SU-DHL-6 (cell line): Measurements from ENCODE around the gene ACAP3.

ENCODE experiments used
- H2AFZ ChIP-seq: fragments of 200-600 bp; sonication (generic); 2 replicates; pipeline ENCODE4 v1.6.1; 2014; ENCODE audit warnings: low read depth, mild to moderate bottlenecking, moderate library complexity, mixed read lengths, antibody characterized with exemption, low read length; ENCODE audit not compliant: severe bottlenecking
- H3F3A ChIP-seq: fragments of 200-600 bp; shearing (Covaris generic); 2 replicates; pipeline ENCODE4 v1.6.0; 2016; ENCODE audit warnings: antibody characterized with exemption, mild to moderate bottlenecking; ENCODE audit not compliant: insufficient read depth
- H3K27ac ChIP-seq: fragments of 200-600 bp; sonication (generic); 2 replicates; pipeline ENCODE4 v1.5.1; 2016; ENCODE audit warnings: low read depth, mild to moderate bottlenecking, low read length, moderate library complexity, mixed read lengths
- H3K27me3 ChIP-seq: fragments of 200-600 bp; sonication (generic), shearing (Covaris generic); 2 replicates; pipeline ENCODE4 v1.6.0; 2014; ENCODE audit warnings: mild to moderate bottlenecking, low read length
- H3K36me3 ChIP-seq: fragments of 200-600 bp; sonication (generic); 2 replicates; pipeline ENCODE4 v1.6.1; 2014; ENCODE audit warnings: mild to moderate bottlenecking, low read length, mixed read lengths
- H3K4me2 ChIP-seq: fragments of 300-600, 200-600 bp; shearing (Covaris generic), sonication (generic); 2 replicates; pipeline ENCODE4 v1.6.0; 2014; ENCODE audit warnings: low read length, low read depth, mild to moderate bottlenecking; ENCODE audit not compliant: poor library complexity, severe bottlenecking
- H3K4me3 ChIP-seq: fragments of 200-600 bp; sonication (generic); 2 replicates; pipeline ENCODE4 v1.5.1; 2014; ENCODE audit warnings: antibody characterized with exemption, low read length, mild to moderate bottlenecking, mixed read lengths; ENCODE audit not compliant: insufficient read depth, poor library complexity, severe bottlenecking
- H3K79me2 ChIP-seq: fragments of 200-600 bp; sonication (generic); 2 replicates; pipeline ENCODE4 v1.6.1; 2014; ENCODE audit warnings: mild to moderate bottlenecking, low read length, moderate library complexity; ENCODE audit not compliant: insufficient read depth
- H3K9ac ChIP-seq: fragments of 200-600 bp; sonication (generic); 2 replicates; pipeline ENCODE4 v1.7.0; 2014; ENCODE audit warnings: mild to moderate bottlenecking, low read length
- H3K9me2 ChIP-seq: fragments of 200-600 bp; sonication (generic); replicated peaks from 2 replicates; pipeline ENCODE4 v1.6.1; 2014; ENCODE audit warnings: low read length; ENCODE audit not compliant: insufficient read depth
- H3K9me3 ChIP-seq: fragments of 200-600 bp; sonication (generic); 2 replicates; pipeline ENCODE4 v1.6.1; 2014; ENCODE audit warnings: low read length, mixed read lengths; ENCODE audit not compliant: insufficient read depth
- H4K20me1 ChIP-seq: fragments of 200-600 bp; sonication (generic); 2 replicates; pipeline ENCODE4 v1.6.1; 2014; ENCODE audit warnings: low read depth, mild to moderate bottlenecking, antibody characterized with exemption, low read length, moderate library complexity, mixed read lengths
- CTCF ChIP-seq: fragments of 200-600 bp; sonication (generic); IDR thresholded peaks from one replicate; pipeline ENCODE4 v1.5.1; 2017; ENCODE audit warnings: antibody characterized with exemption, mild to moderate bottlenecking, low read length, moderate library complexity; ENCODE audit not compliant: insufficient read depth, poor library complexity, severe bottlenecking
- EZH2phosphoT487 ChIP-seq: fragments of 200-600 bp; sonication (generic), shearing (Covaris generic); conservative IDR thresholded peaks from 2 replicates; pipeline ENCODE4 v1.6.1; 2018; ENCODE audit warnings: mild to moderate bottlenecking, antibody characterized with exemption, low read length, moderate library complexity, mixed read lengths

The ACAP3 gene

DNA sequence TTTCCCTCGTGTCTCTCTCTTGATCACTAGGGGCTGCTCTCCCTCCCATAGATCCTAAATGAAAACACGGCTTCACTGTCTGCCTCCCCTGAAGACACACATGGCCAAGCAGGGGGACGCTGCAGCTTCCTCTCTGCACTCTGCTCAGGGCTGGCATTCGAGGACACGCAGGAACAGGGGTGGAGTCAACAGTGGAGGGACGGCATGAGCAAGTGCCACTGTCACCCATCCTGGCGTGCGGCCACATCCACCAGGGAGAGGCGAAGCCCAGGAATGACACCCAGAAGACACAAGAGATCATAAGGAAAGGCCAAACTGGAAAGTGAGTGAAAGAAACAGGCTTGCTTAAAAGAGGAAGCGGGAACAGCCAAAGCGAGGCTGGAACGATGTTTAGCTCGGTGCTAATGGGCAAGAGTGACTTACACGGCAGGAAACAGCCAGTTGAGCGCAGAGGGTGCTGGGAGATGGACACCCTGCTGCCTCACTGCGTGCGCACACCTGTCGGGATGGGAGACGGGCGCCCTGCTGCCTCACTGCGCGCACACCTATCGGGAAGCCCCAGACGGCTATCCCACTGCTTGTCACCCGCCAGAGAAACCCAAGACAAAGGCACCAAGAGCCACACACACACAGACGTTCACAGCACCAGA, 47.7 kb downstream of the ACAP3 start:
- H3K79me2 ChIP-seq: no peaks in the 10 kb centered on the region; the same call in none of the 2 replicates

GRCh38 chr1:1259540-1259939, 48.2 kb downstream of the ACAP3 start:
- Histone ChIP-seq H3K4me2 (no peak overlapping the region), H3K36me3 (no peaks in the 10 kb centered on the region)

More for the DNA sequence above, 47.7 kb downstream of the ACAP3 start:
- H3K36me3 ChIP-seq: no peaks in the 10 kb centered on the region
- H3K27me3 ChIP-seq: no peaks in the 10 kb centered on the region
- H3K9me2 ChIP-seq: no peaks in the 10 kb centered on the region
- H3K27ac ChIP-seq: no peak overlapping the region
- H3K4me2 ChIP-seq: no peak overlapping the region
- TF ChIP-seq CTCF (no peak), EZH2phosphoT487 (no peak)
- H4K20me1 ChIP-seq: no peaks in the 10 kb centered on the region
- H3F3A ChIP-seq: no peaks in the 10 kb centered on the region
- no peak overlapping the region for H3K9ac ChIP-seq
- no peak overlapping the region for H2AFZ ChIP-seq
- no peak overlapping the region for H3K4me3 ChIP-seq
- no peaks in the 10 kb centered on the region for H3K9me3 ChIP-seq

DNA sequence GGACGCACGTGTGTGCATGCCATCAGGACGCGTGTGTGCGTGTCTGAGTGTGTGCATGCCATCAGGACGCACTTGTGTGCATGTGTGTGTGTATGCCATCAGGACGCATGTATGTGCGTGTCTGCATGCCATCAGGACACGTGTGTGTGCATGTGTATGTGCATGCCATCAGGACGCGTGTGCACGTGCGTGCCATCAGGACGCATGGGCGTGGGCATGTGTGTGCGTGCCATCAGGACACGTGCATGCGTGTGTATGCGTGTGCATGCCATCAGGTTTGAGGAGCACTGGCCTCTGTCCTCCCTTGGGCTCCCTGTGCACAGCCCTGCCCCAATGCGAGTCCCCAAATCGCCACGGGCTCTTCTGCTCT, 48.6 kb downstream of the ACAP3 start:
- Histone ChIP-seq H3K79me2 (no peaks in the 10 kb centered on the region; the same call in none of the 2 replicates), H3K4me3 (no peak overlapping the region), H3K9me2 (no peaks in the 10 kb centered on the region), H3K4me2 (no peak overlapping the region), H3K27ac (no peak overlapping the region), H3K9me3 (no peaks in the 10 kb centered on the region), H3F3A (no peaks in the 10 kb centered on the region), H3K9ac (no peak overlapping the region), H2AFZ (no peak overlapping the region), H3K27me3 (no peaks in the 10 kb centered on the region), H3K36me3 (no peaks in the 10 kb centered on the region), H4K20me1 (no peaks in the 10 kb centered on the region)
- TF ChIP-seq CTCF: no peak
- no peak for TF ChIP-seq EZH2phosphoT487

More at GRCh38 chr1:1259540-1259939, 48.2 kb downstream of the ACAP3 start:
- Histone ChIP-seq H2AFZ (no peak overlapping the region), H3K9me3 (no peaks in the 10 kb centered on the region), H3K79me2 (no peaks in the 10 kb centered on the region; the same call in none of the 2 replicates), H3K9me2 (no peaks in the 10 kb centered on the region), H4K20me1 (no peaks in the 10 kb centered on the region), H3K9ac (no peak overlapping the region), H3K27ac (no peak overlapping the region), H3K4me3 (no peak overlapping the region), H3F3A (no peaks in the 10 kb centered on the region), H3K27me3 (no peaks in the 10 kb centered on the region)
- no peak for TF ChIP-seq EZH2phosphoT487
- no peak for TF ChIP-seq CTCF
